ENCODE data around the gene FARP1. TPM values are rescaled to one million over a fixed set of nuclear protein-coding genes. Genes with fewer than 3 reads are reported as not detected.

Gene FARP1
- total RNA-seq, 4 donors from 2014 or later = 103 to 172 (median 129) TPM

- Histone ChIP-seq H3K9me3 (no peaks in the 10 kb centered on the region), H3K36me3 (peaks cover 0 to 7% of the 10 kb centered on the region in 2 donors), H3K27ac (no peak overlapping the region), H3K27me3 (no peaks in the 10 kb centered on the region), H3K4me3 (replicated peaks in 1 of 3) (no peak overlapping the region), H3K4me1 (peaks cover 20 to 26% of the 10 kb centered on the region in 2 donors)
- DNase-seq = no peak
- 91 to 94% methylated on average over 6 of the region's 6 CpGs for WGBS, 2 donors
- intact Hi-C loops (cut with DNase I) = loop anchor here (10.0 kb wide), 1 partner anchor 386 kb away; no protein-coding TSS in a partner anchor
- TF ChIP-seq POLR2A (IDR thresholded peaks at IDR 0.05) = no peak
- TF ChIP-seq CTCF (IDR thresholded peaks at IDR 0.05) = no peak
Measured at GRCh38 chr13:98420554-98421175, 277.8 kb downstream of the FARP1 start.

DNA sequence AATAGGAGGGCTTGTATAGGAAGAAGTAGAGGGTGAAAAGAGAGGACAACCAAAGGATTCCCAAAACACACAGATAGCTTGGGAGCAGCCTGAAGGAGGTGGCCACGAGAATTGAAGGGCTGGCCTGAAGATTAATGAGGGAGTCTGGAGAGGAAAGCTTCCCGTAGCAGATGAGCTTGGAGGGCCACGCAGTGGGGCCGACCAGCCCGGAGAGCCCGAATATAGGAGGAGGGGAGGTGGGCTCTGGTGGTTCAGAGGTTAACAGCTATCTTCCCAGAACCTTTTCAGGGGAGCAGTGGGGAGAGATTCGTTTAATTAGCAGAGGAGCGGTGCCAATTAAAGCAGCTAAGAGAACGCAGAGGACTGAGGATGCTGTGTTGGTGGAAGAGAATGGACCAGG lies 279.2 kb downstream of the FARP1 start:
- intact Hi-C loops (cut with DNase I) = loop anchor here (10.0 kb wide), 1 partner anchor 387 kb away; no protein-coding TSS in a partner anchor
- H3K9me3 ChIP-seq = no peaks in the 10 kb centered on the region
- no peak for DNase-seq
- no peak overlapping the region for H3K4me3 ChIP-seq (replicated peaks in 1 of 3)
- WGBS, 2 donors = 91 to 92% methylated on average over 9 of the region's 9 CpGs
- H3K36me3 ChIP-seq = peaks cover 0 to 7% of the 10 kb centered on the region in 2 donors
- no peaks in the 10 kb centered on the region for H3K27me3 ChIP-seq
- no peak for TF ChIP-seq CTCF (IDR thresholded peaks at IDR 0.05)
- TF ChIP-seq POLR2A (IDR thresholded peaks at IDR 0.05) = no peak
- no peak overlapping the region for H3K27ac ChIP-seq
- H3K4me1 ChIP-seq = peaks cover 10 to 16% of the 10 kb centered on the region in 2 donors

GRCh38 chr13:98423417-98423816 lies 280.5 kb downstream of the FARP1 start:
- H3K27ac ChIP-seq = no peak overlapping the region
- H3K36me3 ChIP-seq = peaks cover 0 to 7% of the 10 kb centered on the region in 2 donors
- 88 to 89% methylated on average over 7 of the region's 7 CpGs for WGBS, 2 donors
- peaks cover 0 to 2% of the 10 kb centered on the region in 2 donors for H3K4me1 ChIP-seq
- intact Hi-C loops (cut with DNase I) = loop anchor here (10.0 kb wide), 1 partner anchor 389 kb away; no protein-coding TSS in a partner anchor
- no peak for DNase-seq
- no peaks in the 10 kb centered on the region for H3K27me3 ChIP-seq
- no peak overlapping the region for H3K4me3 ChIP-seq (replicated peaks in 1 of 3)
- TF ChIP-seq CTCF (IDR thresholded peaks at IDR 0.05) = no peak
- TF ChIP-seq POLR2A (IDR thresholded peaks at IDR 0.05) = no peak
- H3K9me3 ChIP-seq = no peaks in the 10 kb centered on the region

DNA sequence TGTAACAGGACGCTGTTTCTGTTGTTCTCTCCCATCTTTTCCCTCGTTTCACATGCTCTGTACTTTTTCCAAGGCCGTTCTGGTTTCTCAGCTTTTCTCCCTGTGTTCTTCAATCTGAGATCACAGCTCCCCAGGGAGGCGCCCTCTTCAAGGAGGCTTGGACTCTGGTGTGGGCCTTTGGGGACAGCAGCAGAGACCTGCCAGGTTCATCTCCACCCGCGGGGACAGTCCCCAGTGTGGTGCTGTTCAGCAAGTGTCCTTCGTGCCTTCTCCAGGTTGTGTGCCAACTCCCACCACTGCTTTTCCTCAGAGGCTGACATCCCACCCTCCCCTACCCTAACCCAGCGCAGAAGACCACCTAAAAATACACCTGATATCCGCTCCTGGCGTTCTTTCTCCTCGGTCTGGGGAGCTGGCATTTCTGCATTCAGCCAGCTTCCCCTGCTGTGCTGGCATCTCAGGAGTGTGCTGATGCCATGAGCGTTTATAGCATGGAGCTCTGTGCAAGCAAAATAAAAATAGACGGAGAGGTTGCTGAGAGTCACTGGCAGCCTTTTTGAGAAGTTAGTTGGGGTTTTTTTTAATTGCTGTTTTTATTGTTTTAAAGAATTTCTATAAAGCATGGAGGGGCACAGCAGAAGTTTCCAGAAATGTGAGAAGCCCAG lies 284.6 kb downstream of the FARP1 start:
- WGBS, 2 donors = 84 to 88% methylated on average over 13 of the region's 13 CpGs
- H3K36me3 ChIP-seq = peaks cover 0 to 7% of the 10 kb centered on the region in 2 donors

DNA sequence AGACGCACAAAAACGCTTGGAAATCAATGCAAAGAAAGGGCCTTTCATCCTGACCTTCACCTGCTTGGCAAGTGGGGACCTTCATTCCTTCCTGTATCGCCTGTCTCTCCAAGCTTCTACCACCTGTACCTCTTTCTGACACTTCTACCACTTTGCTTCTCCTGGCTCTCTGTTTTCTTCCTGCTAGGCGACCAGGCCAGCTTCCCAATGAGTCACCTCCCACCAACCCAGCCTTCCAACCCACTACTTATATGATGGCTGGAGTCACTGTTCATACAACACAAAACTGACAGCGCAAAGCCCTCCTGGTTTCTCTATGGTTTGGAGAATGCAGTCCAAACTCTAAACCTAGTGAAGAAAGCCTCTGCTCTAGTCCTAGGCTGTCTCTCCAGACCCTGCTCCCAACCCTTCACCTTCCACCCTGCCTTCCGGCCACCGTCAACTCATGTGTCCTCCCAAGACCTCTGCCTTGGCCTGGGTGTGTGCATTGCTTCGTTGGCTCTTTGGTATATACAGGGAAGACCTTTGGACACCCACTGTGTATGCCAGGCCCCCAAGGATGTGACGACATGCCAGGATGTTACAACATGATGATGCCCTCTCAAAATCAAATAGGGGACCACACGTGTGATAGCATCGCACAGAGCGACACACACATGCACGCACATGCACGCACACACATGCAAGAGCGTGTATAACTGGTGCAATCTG lies 285.5 kb downstream of the FARP1 start:
- Histone ChIP-seq H3K27me3 (no peaks in the 10 kb centered on the region), H3K9me3 (no peaks in the 10 kb centered on the region), H3K4me1 (peaks cover 4% of the 10 kb centered on the region in 2 donors), H3K4me3 (replicated peaks in 1 of 3) (no peak overlapping the region), H3K36me3 (peaks cover 0 to 7% of the 10 kb centered on the region in 2 donors), H3K27ac (no peak overlapping the region)
- intact Hi-C loops (cut with DNase I) = loop anchor here (5.0 to 10.0 kb wide), 2 partner anchors 286 to 394 kb away; partner anchors contain the start of gene FARP1
- no peak for TF ChIP-seq CTCF (IDR thresholded peaks at IDR 0.05)
- TF ChIP-seq POLR2A (IDR thresholded peaks at IDR 0.05) = no peak
- 92 to 93% methylated on average over 15 of the region's 15 CpGs for WGBS, 2 donors
- no peak for DNase-seq

More for the DNA sequence above, 284.6 kb downstream of the FARP1 start:
- H3K4me3 ChIP-seq (replicated peaks in 1 of 3) = no peak overlapping the region
- H3K4me1 ChIP-seq = peaks cover 4% of the 10 kb centered on the region in 2 donors
- intact Hi-C loops (cut with DNase I) = loop anchor here (5.0 to 10.0 kb wide), 2 partner anchors 285 to 393 kb away; partner anchors contain the start of gene FARP1
- no peak overlapping the region for H3K27ac ChIP-seq
- no peaks in the 10 kb centered on the region for H3K9me3 ChIP-seq
- TF ChIP-seq POLR2A (IDR thresholded peaks at IDR 0.05) = no peak
- H3K27me3 ChIP-seq = no peaks in the 10 kb centered on the region
- no peak for DNase-seq
